Calu3 (cell line): Measurements from ENCODE around the gene CHST3. TPM values are rescaled to one million over a fixed set of nuclear protein-coding genes. Genes with fewer than 3 reads are reported as not detected.

Experiments used
- BruUV-seq: library from RNA; stranded (reverse); fragments of 400-500 nt; replicated peaks from 2 replicates; lab custom pipeline; 2021; lab: Mats Ljungman, UMichigan
- CTCF ChIA-PET: fragments of 300-600 bp; sonication (Branson Sonifier 250); formaldehyde crosslinking; loops from one replicate; lab custom pipeline; 2022; ENCODE audit warnings: antibody characterized with exemption; lab: Charles Lee
- DNase-seq: peaks from one replicate; pipeline ENCODE4 v3.0.0; 2022
- H3K27ac Mint-ChIP-seq: one replicate; pipeline ENCODE4 v1.8.0; 2022; ENCODE audit warnings: mixed read lengths; ENCODE audit not compliant: unreplicated experiment
- H3K27me3 Mint-ChIP-seq: one replicate; pipeline ENCODE4 v1.8.0; 2022; ENCODE audit warnings: mixed read lengths; ENCODE audit not compliant: unreplicated experiment
- H3K36me3 Mint-ChIP-seq: one replicate; pipeline ENCODE4 v1.8.0; 2022; ENCODE audit warnings: mild to moderate bottlenecking, moderate library complexity, mixed read lengths; ENCODE audit not compliant: insufficient read depth, unreplicated experiment
- H3K4me1 Mint-ChIP-seq: one replicate; pipeline ENCODE4 v1.8.0; 2022; ENCODE audit warnings: mild to moderate bottlenecking, low read depth, mixed read lengths; ENCODE audit not compliant: unreplicated experiment
- H3K4me3 Mint-ChIP-seq: one replicate; pipeline ENCODE4 v1.8.0; 2022; ENCODE audit warnings: mild to moderate bottlenecking, low read depth, moderate library complexity, mixed read lengths; ENCODE audit not compliant: unreplicated experiment
- H3K9me3 Mint-ChIP-seq: one replicate; pipeline ENCODE4 v1.8.0; 2022; ENCODE audit warnings: low read depth, mixed read lengths; ENCODE audit not compliant: unreplicated experiment
- intact Hi-C: fragments of 100-400 bp; cut with micrococcal nuclease; formaldehyde crosslinking; loops from one replicate; pipeline ENCODE4 v1.10.0; 2022; ENCODE audit not compliant: unreplicated experiment
- total RNA-seq: library from RNA; stranded (reverse); gene quantifications from 2 replicates; pipeline ENCODE4 v1.2.3, GENCODE V29; 2022
- TF ChIP-seq, protein P1 (sequence below): fragments of 200-600 bp; IDR thresholded peaks from one replicate; pipeline ENCODE4 v1.8.0; 2022; ENCODE audit warnings: antibody characterized with exemption; ENCODE audit not compliant: unreplicated experiment

Gene CHST3
- total RNA-seq, 1 experiment from 2014 or later, result 32.4 TPM

DNA sequence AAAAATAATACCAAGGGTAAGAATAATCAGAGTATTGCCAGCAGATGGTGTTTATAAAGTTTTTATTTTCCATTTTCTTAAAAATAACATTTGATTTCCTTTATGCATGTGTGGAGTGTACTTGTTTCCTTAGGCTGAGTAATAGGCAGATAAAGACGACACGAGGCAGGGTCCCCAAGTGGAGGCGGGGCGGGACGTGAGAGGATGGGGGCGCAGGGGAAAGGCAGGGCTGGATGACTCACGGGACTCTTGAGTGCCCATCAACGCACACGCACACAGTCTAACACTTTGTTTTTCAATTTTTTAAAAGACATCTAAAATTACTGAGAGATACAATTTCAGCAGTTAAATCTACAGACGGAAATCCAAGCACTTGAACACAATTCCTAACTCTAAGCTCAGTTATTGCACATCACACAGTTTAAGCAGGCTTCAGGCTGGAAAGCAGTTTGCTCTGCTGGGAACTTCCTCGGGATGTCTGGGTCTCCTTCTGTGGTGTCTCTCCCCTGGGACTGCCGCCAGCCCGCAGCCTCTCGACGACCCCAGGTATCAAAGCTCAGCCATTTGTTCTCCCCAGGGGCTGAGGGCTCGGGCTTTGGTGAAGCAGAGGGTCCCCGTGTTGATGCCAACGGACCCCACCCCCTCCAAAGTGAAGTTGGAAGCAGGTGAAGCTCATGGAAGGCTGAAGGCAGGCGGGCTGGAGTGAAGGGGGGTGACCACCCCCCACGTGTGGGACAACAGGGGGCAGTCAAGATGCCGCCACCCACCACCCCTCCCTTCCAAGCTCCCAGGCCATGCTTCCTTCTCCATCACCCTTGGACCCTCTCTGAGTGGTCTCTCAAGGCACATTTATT is 95.0 kb downstream of the CHST3 start:
- BruUV-seq, result TSS peak; percentile 45
- Mint-ChIP-seq H3K4me1 (peaks cover 10% of the 10 kb centered on the region), H3K9me3 (no peaks in the 10 kb centered on the region), H3K4me3 (no peak overlapping the region), H3K36me3 (peaks cover 16% of the 10 kb centered on the region), H3K27ac (no peak overlapping the region), H3K27me3 (no peaks in the 10 kb centered on the region)
- intact Hi-C loops, result no loop called here
- CTCF ChIA-PET, result interaction anchor here (0.5 to 2.8 kb wide), 2 partner anchors 11 to 156 kb away, joined by 7 to 8 read pairs; no protein-coding TSS in a partner anchor
- DNase-seq, result no peak
- TF ChIP-seq, protein P1, sequence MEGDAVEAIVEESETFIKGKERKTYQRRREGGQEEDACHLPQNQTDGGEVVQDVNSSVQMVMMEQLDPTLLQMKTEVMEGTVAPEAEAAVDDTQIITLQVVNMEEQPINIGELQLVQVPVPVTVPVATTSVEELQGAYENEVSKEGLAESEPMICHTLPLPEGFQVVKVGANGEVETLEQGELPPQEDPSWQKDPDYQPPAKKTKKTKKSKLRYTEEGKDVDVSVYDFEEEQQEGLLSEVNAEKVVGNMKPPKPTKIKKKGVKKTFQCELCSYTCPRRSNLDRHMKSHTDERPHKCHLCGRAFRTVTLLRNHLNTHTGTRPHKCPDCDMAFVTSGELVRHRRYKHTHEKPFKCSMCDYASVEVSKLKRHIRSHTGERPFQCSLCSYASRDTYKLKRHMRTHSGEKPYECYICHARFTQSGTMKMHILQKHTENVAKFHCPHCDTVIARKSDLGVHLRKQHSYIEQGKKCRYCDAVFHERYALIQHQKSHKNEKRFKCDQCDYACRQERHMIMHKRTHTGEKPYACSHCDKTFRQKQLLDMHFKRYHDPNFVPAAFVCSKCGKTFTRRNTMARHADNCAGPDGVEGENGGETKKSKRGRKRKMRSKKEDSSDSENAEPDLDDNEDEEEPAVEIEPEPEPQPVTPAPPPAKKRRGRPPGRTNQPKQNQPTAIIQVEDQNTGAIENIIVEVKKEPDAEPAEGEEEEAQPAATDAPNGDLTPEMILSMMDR, result no peak

GRCh38 chr10:72059843-72060822 is 95.9 kb downstream of the CHST3 start:
- CTCF ChIA-PET, result interaction anchor here (2.8 kb wide), 1 partner anchor 12 kb away, joined by 8 read pairs; no protein-coding TSS in a partner anchor
- Mint-ChIP-seq H3K4me1 (peaks cover 10% of the 10 kb centered on the region), H3K27ac (no peak overlapping the region)

GRCh38 chr10:72061491-72061890 is 97.3 kb downstream of the CHST3 start:
- Mint-ChIP-seq H3K4me1 (peaks cover 10% of the 10 kb centered on the region), H3K27me3 (no peaks in the 10 kb centered on the region), H3K4me3 (no peak overlapping the region), H3K9me3 (no peaks in the 10 kb centered on the region), H3K36me3 (peaks cover 16% of the 10 kb centered on the region), H3K27ac (no peak overlapping the region)
- peak; percentile 46 for DNase-seq
- TF ChIP-seq, protein P1, result peak; percentile 27
- BruUV-seq, result no TSS peak
- intact Hi-C loops, result no loop called here
- CTCF ChIA-PET, result interaction anchor here (1.0 to 1.2 kb wide), 4 partner anchors 13 to 270 kb away, joined by 3 to 4 read pairs (median 3); no protein-coding TSS in a partner anchor

More at GRCh38 chr10:72059843-72060822, 95.9 kb downstream of the CHST3 start:
- TF ChIP-seq, protein P1, result no peak
- no peak for DNase-seq
- intact Hi-C loops, result no loop called here
- no peaks in the 10 kb centered on the region for H3K27me3 Mint-ChIP-seq
- H3K9me3 Mint-ChIP-seq, result no peaks in the 10 kb centered on the region
- peaks cover 16% of the 10 kb centered on the region for H3K36me3 Mint-ChIP-seq
- BruUV-seq, result no TSS peak
- H3K4me3 Mint-ChIP-seq, result no peak overlapping the region

GRCh38 chr10:72061930-72062329 is 97.7 kb downstream of the CHST3 start:
- TF ChIP-seq, protein P1, result no peak
- no peak for DNase-seq
- H3K9me3 Mint-ChIP-seq, result no peaks in the 10 kb centered on the region
- no peak overlapping the region for H3K27ac Mint-ChIP-seq
- H3K4me3 Mint-ChIP-seq, result no peak overlapping the region
- peaks cover 16% of the 10 kb centered on the region for H3K36me3 Mint-ChIP-seq
- intact Hi-C loops, result no loop called here
- no peaks in the 10 kb centered on the region for H3K27me3 Mint-ChIP-seq
- peaks cover 10% of the 10 kb centered on the region for H3K4me1 Mint-ChIP-seq
- CTCF ChIA-PET, result interaction anchor here (1.0 to 1.6 kb wide), 5 partner anchors 9 to 270 kb away, joined by 3 to 4 read pairs (median 3); no protein-coding TSS in a partner anchor
- no TSS peak for BruUV-seq
